Fibroblast of lung (primary cell): ENCODE results near the gene DPP6.
"Not testable (repeated sequence)": the region's sequence is repeated elsewhere in the genome, so short reads cannot be mapped to it uniquely, and the experiment has no call there.

Experiments
- EZH2 ChIP-seq: IDR thresholded peaks from 2 replicates; pipeline ENCODE4 v1.5.1; 2012; ENCODE audit warnings: low read length, control low read depth, mild to moderate bottlenecking; ENCODE audit errors: missing control alignments
- TF ChIP-seq, protein P1 (sequence below), 2 donors: IDR thresholded peaks in 1 of 2; conservative IDR thresholded peaks in 1 of 2; 1 replicate in 1 of 2; 2 replicates in 1 of 2; pipeline ENCODE4 v1.5.1; 2011 to 2012; ENCODE audit warnings: low read length in 2 of 2, control low read depth in 1 of 2, inconsistent platforms in 1 of 2, low read depth in 1 of 2, mild to moderate bottlenecking in 1 of 2

DNA sequence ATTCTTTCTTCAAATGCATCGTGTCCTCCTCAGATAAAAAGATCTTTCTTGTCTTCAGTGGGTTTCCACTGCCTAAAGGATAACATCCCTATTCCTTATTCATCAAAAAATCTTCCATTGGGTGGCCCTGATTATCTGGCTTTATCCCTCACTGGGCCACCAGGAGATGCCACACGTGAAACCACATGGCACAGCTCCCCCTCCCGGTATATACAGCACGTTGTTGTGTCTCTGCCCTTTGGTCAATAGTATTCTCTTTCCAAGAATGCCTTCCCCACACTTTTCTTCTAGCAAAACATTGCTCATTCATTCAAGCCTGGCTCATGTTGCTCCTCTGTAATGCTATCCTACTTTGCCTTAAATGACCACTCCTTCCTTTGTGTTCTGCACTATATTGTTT is 80.4 kb downstream of the DPP6 start:
- TF ChIP-seq, protein P1, sequence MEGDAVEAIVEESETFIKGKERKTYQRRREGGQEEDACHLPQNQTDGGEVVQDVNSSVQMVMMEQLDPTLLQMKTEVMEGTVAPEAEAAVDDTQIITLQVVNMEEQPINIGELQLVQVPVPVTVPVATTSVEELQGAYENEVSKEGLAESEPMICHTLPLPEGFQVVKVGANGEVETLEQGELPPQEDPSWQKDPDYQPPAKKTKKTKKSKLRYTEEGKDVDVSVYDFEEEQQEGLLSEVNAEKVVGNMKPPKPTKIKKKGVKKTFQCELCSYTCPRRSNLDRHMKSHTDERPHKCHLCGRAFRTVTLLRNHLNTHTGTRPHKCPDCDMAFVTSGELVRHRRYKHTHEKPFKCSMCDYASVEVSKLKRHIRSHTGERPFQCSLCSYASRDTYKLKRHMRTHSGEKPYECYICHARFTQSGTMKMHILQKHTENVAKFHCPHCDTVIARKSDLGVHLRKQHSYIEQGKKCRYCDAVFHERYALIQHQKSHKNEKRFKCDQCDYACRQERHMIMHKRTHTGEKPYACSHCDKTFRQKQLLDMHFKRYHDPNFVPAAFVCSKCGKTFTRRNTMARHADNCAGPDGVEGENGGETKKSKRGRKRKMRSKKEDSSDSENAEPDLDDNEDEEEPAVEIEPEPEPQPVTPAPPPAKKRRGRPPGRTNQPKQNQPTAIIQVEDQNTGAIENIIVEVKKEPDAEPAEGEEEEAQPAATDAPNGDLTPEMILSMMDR (conservative IDR thresholded peaks at IDR 0.05 in 1 of 2, IDR thresholded peaks at IDR 0.05 in 1 of 2; ENCODE audit: low read depth in 1 of 2, low read length in 2 of 2) = not testable (repeated sequence)
- TF ChIP-seq EZH2 = not testable (repeated sequence)
